ENCODE measurements around the gene PCP2.

The PCP2 gene

GRCh38 chr19:7619671-7620441, 13.7 kb downstream of the PCP2 start:
- DNase-seq, result no peak

- DNase-seq, result peak in 5 of 51 donors; percentile 1 to 32 (median 11)
Observed at GRCh38 chr19:7618771-7619510, 14.6 kb downstream of the PCP2 start.

- peak in 1 of 51 donors; percentile 10 for DNase-seq
Observed at GRCh38 chr19:7618348-7618747, 15.2 kb downstream of the PCP2 start.

GRCh38 chr19:7617735-7618134, 15.8 kb downstream of the PCP2 start:
- no peak for DNase-seq

GRCh38 chr19:7617172-7617571, 16.3 kb downstream of the PCP2 start:
- no peak for DNase-seq

GRCh38 chr19:7614859-7615741, 18.4 kb downstream of the PCP2 start:
- DNase-seq, result no peak

- DNase-seq, result no peak
Observed at GRCh38 chr19:7612282-7613274, 20.9 kb downstream of the PCP2 start.

- no peak for DNase-seq
Observed at GRCh38 chr19:7611541-7612279, 21.8 kb downstream of the PCP2 start.

GRCh38 chr19:7610491-7611240, 22.9 kb downstream of the PCP2 start:
- no peak for DNase-seq

- DNase-seq, result no peak
Observed at GRCh38 chr19:7607874-7608560, 25.5 kb downstream of the PCP2 start.

GRCh38 chr19:7607212-7607873, 26.2 kb downstream of the PCP2 start:
- DNase-seq, result no peak

GRCh38 chr19:7606289-7606688, 27.2 kb downstream of the PCP2 start:
- no peak for DNase-seq

- no peak for DNase-seq
Observed at GRCh38 chr19:7605490-7606222, 27.9 kb downstream of the PCP2 start.

GRCh38 chr19:7603919-7604318, 29.6 kb downstream of the PCP2 start:
- DNase-seq, result no peak

- DNase-seq, result no peak
Observed at GRCh38 chr19:7602935-7603497, 30.5 kb downstream of the PCP2 start.

GRCh38 chr19:7602240-7602934, 31.1 kb downstream of the PCP2 start:
- DNase-seq, result no peak

Measured in hypothalamus (tissue), 51 donors.